Central memory CD8-positive, alpha-beta T cell (primary cell): Measurements from ENCODE around the gene CX3CL1.
"Not testable (repeated sequence)": the region's sequence is repeated elsewhere in the genome, so short reads cannot be mapped to it uniquely, and the experiment has no call there.

Experiments
- ATAC-seq: fragments of 150-1000 bp; cut with Tn5 transposase; replicated peaks from 2 replicates; pipeline ENCODE4 v1.10.0; 2022; ENCODE audit warnings: mild to moderate bottlenecking, moderate FRiP score, moderate number of reproducible peaks; ENCODE audit not compliant: poor library complexity, severe bottlenecking; ENCODE audit errors: extremely low read depth
- DNase-seq, 2 donors: peaks; one replicate each; pipeline ENCODE4 v3.0.0; 2021; ENCODE audit warnings: low spot score in 2 of 2
- H3K27ac Mint-ChIP-seq: one replicate; pipeline ENCODE4 v1.8.0; 2022; ENCODE audit warnings: low read depth, mild to moderate bottlenecking, moderate library complexity, mixed read lengths
- H3K27me3 Mint-ChIP-seq: one replicate; pipeline ENCODE4 v1.8.0; 2022; ENCODE audit warnings: mixed read lengths
- H3K36me3 Mint-ChIP-seq: one replicate; pipeline ENCODE4 v1.8.0; 2022; ENCODE audit warnings: mild to moderate bottlenecking, moderate library complexity, mixed read lengths; ENCODE audit not compliant: insufficient read depth
- H3K4me1 Mint-ChIP-seq: one replicate; pipeline ENCODE4 v1.8.0; 2022; ENCODE audit warnings: mixed read lengths
- H3K4me3 Mint-ChIP-seq: one replicate; pipeline ENCODE4 v1.8.0; 2022; ENCODE audit warnings: mild to moderate bottlenecking, moderate library complexity, mixed read lengths
- H3K9me3 Mint-ChIP-seq: one replicate; pipeline ENCODE4 v1.8.0; 2022; ENCODE audit warnings: mixed read lengths

CX3CL1 gene

GRCh38 chr16:57389087-57389468, 16.8 kb downstream of the CX3CL1 start:
- no peak for DNase-seq
- ATAC-seq: no peak
- no peak overlapping the region for H3K4me3 Mint-ChIP-seq
- H3K27me3 Mint-ChIP-seq: no peaks in the 10 kb centered on the region
- no peaks in the 10 kb centered on the region for H3K9me3 Mint-ChIP-seq
- H3K36me3 Mint-ChIP-seq: no peaks in the 10 kb centered on the region
- H3K27ac Mint-ChIP-seq: no peak overlapping the region
- H3K4me1 Mint-ChIP-seq: no peaks in the 10 kb centered on the region

- ATAC-seq (no peak), DNase-seq (no peak)
- H3K4me1 Mint-ChIP-seq: no peaks in the 10 kb centered on the region
- H3K4me3 Mint-ChIP-seq: no peak overlapping the region
- H3K36me3 Mint-ChIP-seq: no peaks in the 10 kb centered on the region
- H3K27ac Mint-ChIP-seq: no peak overlapping the region
- no peaks in the 10 kb centered on the region for H3K27me3 Mint-ChIP-seq
- no peaks in the 10 kb centered on the region for H3K9me3 Mint-ChIP-seq
Measured at GRCh38 chr16:57390636-57391295, 18.5 kb downstream of the CX3CL1 start.

- H3K27ac Mint-ChIP-seq: no peak overlapping the region
- H3K9me3 Mint-ChIP-seq: no peaks in the 10 kb centered on the region
- H3K27me3 Mint-ChIP-seq: peaks cover 4% of the 10 kb centered on the region
- no peaks in the 10 kb centered on the region for H3K4me1 Mint-ChIP-seq
- no peaks in the 10 kb centered on the region for H3K36me3 Mint-ChIP-seq
- H3K4me3 Mint-ChIP-seq: no peak overlapping the region
- ATAC-seq (no peak), DNase-seq (no peak)
Measured at GRCh38 chr16:57391300-57391699, 19.0 kb downstream of the CX3CL1 start.

GRCh38 chr16:57391708-57392107, 19.4 kb downstream of the CX3CL1 start:
- no peak for ATAC-seq

GRCh38 chr16:57392694-57393093, 20.4 kb downstream of the CX3CL1 start:
- Mint-ChIP-seq H3K27ac (no peak overlapping the region), H3K27me3 (peaks cover 12% of the 10 kb centered on the region), H3K9me3 (no peaks in the 10 kb centered on the region), H3K4me3 (no peak overlapping the region), H3K36me3 (no peaks in the 10 kb centered on the region), H3K4me1 (no peaks in the 10 kb centered on the region)
- ATAC-seq (no peak), DNase-seq (no peak)

More at GRCh38 chr16:57391708-57392107, 19.4 kb downstream of the CX3CL1 start:
- DNase-seq: no peak
- Mint-ChIP-seq H3K9me3 (no peaks in the 10 kb centered on the region), H3K4me3 (no peak overlapping the region), H3K27ac (no peak overlapping the region), H3K4me1 (no peaks in the 10 kb centered on the region), H3K36me3 (no peaks in the 10 kb centered on the region), H3K27me3 (peaks cover 8% of the 10 kb centered on the region)

GRCh38 chr16:57394444-57394843, 22.2 kb downstream of the CX3CL1 start:
- no peak overlapping the region for H3K27ac Mint-ChIP-seq
- no peak for DNase-seq
- no peaks in the 10 kb centered on the region for H3K9me3 Mint-ChIP-seq
- no peak for ATAC-seq
- H3K36me3 Mint-ChIP-seq: no peaks in the 10 kb centered on the region
- H3K27me3 Mint-ChIP-seq: peaks cover 12% of the 10 kb centered on the region
- no peaks in the 10 kb centered on the region for H3K4me1 Mint-ChIP-seq
- no peak overlapping the region for H3K4me3 Mint-ChIP-seq

GRCh38 chr16:57395026-57395425, 22.7 kb downstream of the CX3CL1 start:
- Mint-ChIP-seq H3K9me3 (no peaks in the 10 kb centered on the region), H3K4me1 (no peaks in the 10 kb centered on the region), H3K4me3 (no peak overlapping the region), H3K36me3 (no peaks in the 10 kb centered on the region), H3K27me3 (peaks cover 12% of the 10 kb centered on the region), H3K27ac (no peak overlapping the region)
- DNase-seq: no peak
- no peak for ATAC-seq

GRCh38 chr16:57396786-57397185, 24.5 kb downstream of the CX3CL1 start:
- Mint-ChIP-seq H3K27ac (no peak overlapping the region), H3K36me3 (no peaks in the 10 kb centered on the region), H3K4me3 (no peak overlapping the region), H3K9me3 (no peaks in the 10 kb centered on the region), H3K4me1 (no peaks in the 10 kb centered on the region), H3K27me3 (peaks cover 12% of the 10 kb centered on the region)
- ATAC-seq (no peak), DNase-seq (no peak)

GRCh38 chr16:57397493-57397892, 25.2 kb downstream of the CX3CL1 start:
- not testable (repeated sequence) for H3K36me3 Mint-ChIP-seq, H3K9me3 Mint-ChIP-seq, H3K4me3 Mint-ChIP-seq, H3K27ac Mint-ChIP-seq, ATAC-seq, H3K4me1 Mint-ChIP-seq, DNase-seq
- H3K27me3 Mint-ChIP-seq: peaks cover 12% of the 10 kb centered on the region

GRCh38 chr16:57401943-57402640, 29.8 kb downstream of the CX3CL1 start:
- DNase-seq (no peak), ATAC-seq (no peak)
- H3K4me1 Mint-ChIP-seq: peaks cover 6% of the 10 kb centered on the region
- H3K36me3 Mint-ChIP-seq: no peaks in the 10 kb centered on the region
- no peak overlapping the region for H3K4me3 Mint-ChIP-seq
- no peak overlapping the region for H3K27ac Mint-ChIP-seq
- no peaks in the 10 kb centered on the region for H3K9me3 Mint-ChIP-seq
- H3K27me3 Mint-ChIP-seq: no peaks in the 10 kb centered on the region

GRCh38 chr16:57403965-57404817, 31.9 kb downstream of the CX3CL1 start, which contains the start of gene CCL17:
TSS of gene CCL17 (plus strand) at chr16:57404767. CDS start at chr16:57413933, 9,166 bp downstream.
- no peak for ATAC-seq
- Mint-ChIP-seq H3K27me3 (no peaks in the 10 kb centered on the region), H3K4me1 (peaks cover 6% of the 10 kb centered on the region), H3K9me3 (no peaks in the 10 kb centered on the region), H3K27ac (no peak within 1 kb of the TSS), H3K36me3 (no peaks in the 10 kb centered on the region), H3K4me3 (no peak within 1 kb of the TSS)
- no peak for DNase-seq

- Mint-ChIP-seq H3K36me3 (no peaks in the 10 kb centered on the region), H3K4me3 (no peak overlapping the region), H3K4me1 (peaks cover 6% of the 10 kb centered on the region), H3K9me3 (no peaks in the 10 kb centered on the region), H3K27ac (no peak overlapping the region), H3K27me3 (no peaks in the 10 kb centered on the region)
- no peak for DNase-seq
- ATAC-seq: no peak
Measured at GRCh38 chr16:57405097-57405496, 32.8 kb downstream of the CX3CL1 start.
